Activated effector memory CD4-positive, alpha-beta T cell treated with Interleukin-2 at 50 U/mL for 16 hours (primary cell): ENCODE results near the gene MMEL1.

Experiments used
- DNase-seq: peaks from one replicate; pipeline ENCODE4 v3.0.0-alpha.2; 2020

The MMEL1 gene

GRCh38 chr1:2603521-2604155 is 29.2 kb downstream of the MMEL1 start:
- DNase-seq, result no peak

- no peak for DNase-seq
These were observed 29.8 kb downstream of the MMEL1 start for GRCh38 chr1:2602866-2603520.

DNA sequence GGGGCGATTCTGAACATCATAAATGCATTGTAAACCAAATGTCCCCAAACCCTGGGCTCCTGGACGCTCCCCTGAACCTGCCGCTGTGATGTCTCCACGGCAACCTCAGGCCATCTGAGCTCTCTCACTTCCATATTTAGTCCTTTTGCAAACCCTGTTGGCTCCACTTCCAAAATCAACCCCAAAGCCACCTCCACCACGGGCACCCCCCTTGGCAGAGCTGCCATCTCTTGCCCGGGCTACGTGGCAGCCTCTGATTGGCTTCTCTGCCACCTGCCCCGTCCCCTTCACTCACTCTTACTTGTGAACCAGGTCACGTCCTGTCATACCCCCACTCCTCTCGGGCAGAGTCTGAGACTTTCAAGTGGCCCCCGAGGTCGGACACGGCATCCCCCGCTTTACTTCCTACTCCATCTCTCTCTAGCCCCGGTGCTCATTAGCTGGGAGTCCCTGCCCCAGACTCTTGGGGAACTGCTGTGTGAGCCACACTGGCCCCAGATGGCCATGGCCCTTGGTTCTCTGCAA is 30.4 kb downstream of the MMEL1 start:
- DNase-seq, result no peak

DNA sequence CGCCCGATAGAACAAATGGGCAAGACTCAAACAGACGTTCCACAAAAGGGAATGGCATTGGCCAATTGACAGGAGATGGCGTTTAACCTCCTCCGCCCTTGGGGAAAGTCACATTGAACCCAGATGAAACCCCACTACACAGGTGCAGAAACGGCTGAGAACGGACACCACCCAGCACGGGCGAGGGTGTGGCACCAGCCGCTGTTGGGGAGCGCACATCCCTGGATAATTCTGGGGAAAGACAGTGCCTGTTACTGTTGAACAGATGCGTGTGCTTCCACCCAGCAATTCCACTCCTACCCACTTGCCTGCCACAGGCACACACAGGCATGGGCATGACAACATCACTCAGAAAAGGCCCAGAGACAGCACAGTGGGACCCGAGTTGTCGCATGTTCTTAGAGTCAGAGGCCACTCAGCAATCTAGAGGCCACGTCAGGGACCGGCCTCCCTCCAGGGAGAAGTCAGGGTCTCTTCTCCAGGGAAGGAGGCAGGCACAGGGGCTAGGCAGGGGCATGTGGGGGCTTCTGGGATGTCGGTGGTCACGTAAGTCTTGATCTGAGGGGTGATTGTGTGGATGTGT is 31.0 kb downstream of the MMEL1 start:
- no peak for DNase-seq

DNA sequence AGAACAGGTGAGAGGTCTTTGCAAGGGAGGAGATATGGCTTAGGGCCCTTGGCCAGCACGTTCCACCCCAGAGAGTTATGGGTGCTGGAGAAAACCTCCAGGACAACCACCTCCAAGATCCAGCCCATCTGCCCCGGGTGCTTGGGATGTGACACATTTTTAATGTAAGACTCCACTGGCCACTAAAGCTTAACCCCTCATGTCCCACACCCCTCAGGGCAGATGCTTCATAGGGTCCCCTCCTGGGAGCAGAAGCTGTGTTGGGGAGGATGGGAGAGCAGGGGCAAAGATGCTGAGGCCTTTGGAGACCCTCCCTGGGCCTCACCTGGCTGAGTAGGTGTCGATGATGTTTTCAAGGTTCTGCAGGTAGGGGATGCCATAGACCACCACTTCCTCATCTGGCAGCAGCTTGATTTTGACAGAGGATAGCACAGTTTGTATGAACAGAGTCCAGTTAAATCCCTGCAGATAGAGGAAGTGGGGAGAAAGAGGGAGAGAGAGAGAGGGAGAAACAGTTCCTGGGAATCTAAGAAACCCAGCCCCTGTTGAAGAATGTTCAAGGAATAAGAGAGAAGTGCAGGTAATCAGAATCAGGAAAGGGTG is 34.4 kb downstream of the MMEL1 start:
- DNase-seq, result no peak

GRCh38 chr1:2597441-2598328 is 35.1 kb downstream of the MMEL1 start:
- DNase-seq, result no peak

DNA sequence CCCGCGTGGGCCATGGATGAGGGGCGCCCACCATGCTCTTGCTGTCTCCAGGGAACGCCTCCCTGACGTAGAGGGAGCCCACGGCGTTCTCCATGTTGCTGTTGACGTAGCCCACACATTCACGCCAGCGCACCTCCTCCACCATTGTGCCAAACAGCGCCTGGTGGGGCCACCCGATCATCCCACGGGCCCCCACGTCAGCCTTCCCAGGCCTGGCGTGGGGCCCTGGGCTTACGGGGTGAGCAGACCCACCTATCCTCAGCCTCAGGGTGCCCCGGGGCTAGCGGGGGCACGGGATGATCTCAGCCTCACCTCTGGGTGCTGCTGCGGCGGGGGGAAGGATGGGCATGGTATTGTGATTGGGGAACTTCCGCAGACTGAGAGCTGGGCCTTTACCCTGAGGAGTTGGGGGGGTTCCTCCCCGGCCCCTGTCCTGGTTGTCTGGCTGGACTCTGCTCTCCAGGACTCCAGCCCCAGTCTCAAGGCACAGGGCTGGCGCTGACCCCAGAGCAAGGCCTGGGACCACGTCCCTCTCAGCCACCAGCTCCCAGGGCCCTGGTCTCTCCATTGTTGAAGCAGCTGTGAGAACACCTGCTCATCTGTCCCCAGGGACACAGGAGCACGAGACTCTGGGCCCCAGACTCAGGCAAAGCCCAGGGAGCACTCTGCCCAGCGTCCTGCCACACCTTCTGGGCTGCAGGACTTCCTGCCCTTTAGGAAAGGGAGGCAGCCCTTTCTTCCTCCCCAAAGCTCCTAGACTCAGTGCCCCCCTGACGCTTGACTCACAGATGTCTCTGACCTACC is 36.1 kb downstream of the MMEL1 start:
- no peak for DNase-seq

GRCh38 chr1:2595812-2596529 is 36.8 kb downstream of the MMEL1 start:
- DNase-seq, result no peak

DNA sequence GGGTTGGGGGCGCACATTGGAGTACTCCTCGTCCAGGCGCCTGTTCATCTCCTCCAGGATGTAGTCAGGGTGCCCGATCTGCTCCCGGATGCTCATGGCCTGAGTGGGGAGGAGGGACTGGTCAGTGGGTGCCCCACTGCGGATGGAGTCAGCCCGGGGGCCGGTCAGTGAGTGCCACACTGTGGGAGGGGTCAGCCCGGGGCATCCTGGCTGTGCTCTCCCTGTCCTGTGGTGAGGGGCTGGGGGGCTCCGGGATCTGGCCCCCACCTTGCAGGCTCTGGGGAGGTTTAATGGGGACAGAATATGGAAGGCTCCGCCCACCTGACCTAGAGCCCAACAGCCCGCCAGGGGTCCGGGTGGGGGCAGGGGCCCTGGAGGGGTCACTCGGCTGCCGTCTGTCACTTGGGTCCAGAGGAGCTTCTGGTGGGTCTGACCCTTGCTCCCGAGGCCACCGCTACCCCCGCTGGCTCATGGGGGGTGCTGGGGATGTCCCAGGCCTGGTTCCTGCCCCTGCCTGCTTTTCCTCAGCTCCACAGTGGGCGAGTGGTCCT is 37.5 kb downstream of the MMEL1 start:
- DNase-seq, result no peak

DNA sequence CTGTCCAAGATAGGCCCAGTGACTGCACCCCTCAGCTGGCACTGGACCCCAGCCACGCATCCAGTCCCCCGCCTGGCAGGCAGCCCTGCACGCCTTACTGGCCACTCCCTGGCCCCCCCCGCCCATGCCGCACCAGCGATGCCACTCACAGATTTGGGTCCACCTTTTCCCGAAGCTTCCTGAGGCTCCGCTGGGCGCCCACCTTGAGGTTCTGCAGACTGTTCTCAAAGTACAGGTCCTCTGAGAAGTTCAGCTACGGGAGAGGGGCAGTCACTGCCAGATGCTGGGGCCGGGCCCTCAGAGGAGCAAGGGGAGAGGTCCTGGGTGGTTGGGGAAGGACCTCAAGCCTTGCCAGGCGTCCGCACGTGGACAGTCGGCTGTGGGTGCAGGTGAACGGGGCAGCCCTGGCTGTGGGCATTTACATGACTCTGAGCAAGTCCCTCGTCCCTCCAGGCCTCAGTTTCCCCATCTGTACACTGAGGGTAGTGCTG is 38.1 kb downstream of the MMEL1 start:
- DNase-seq, result no peak

- DNase-seq, result no peak
These were observed 38.7 kb downstream of the MMEL1 start for GRCh38 chr1:2594001-2594640.

DNA sequence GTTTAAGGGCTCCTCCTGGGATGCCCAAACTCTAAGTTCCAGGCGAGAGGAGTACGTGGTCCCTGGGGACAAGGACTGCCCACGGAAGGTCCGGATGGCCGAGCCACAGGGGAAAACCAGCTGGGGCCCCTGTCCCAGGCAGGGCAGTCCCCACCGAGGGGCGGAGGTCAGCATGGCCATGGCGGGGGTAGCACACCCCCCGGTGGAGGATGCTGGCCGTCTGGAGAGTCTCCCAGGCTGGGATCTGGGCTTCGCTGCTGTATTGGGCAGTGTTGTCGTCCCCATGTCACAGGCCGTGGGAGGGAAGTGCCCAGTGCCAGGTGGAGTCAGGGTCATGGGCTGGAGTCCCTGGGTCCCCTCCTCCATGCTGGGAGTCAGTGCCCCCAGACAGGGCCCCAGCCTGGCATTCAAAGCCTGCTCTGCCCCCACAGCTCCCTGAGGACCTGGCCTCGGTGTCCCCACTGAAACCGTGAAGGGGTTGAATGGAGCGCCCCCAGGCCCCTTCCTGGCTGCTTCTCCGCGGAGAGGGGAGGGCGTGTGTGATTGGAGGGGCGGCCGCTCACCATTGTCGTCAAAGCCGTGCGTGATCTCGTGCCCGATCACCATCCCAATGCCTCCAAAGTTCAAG is 39.5 kb downstream of the MMEL1 start:
- DNase-seq, result no peak

DNA sequence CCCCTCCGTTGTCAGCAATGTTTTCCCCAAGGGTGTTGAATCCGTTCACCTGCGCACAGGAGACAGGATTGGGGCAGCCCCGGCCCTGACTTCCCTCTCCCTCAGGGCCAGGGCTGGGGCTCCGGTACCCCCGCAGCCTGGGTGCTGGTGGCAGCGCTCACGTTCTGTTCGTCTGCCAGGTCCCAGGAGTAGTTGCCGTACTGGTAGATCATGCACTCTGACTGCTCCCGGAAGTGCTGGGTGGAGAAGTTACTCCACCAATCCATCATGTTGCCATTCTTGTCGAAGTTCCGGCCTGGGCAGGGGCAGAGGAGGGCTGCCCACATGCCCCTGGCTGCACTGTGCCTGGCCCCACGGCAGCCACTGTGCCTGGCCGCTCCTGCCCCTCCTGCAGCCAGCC is 40.1 kb downstream of the MMEL1 start:
- no peak for DNase-seq

DNA sequence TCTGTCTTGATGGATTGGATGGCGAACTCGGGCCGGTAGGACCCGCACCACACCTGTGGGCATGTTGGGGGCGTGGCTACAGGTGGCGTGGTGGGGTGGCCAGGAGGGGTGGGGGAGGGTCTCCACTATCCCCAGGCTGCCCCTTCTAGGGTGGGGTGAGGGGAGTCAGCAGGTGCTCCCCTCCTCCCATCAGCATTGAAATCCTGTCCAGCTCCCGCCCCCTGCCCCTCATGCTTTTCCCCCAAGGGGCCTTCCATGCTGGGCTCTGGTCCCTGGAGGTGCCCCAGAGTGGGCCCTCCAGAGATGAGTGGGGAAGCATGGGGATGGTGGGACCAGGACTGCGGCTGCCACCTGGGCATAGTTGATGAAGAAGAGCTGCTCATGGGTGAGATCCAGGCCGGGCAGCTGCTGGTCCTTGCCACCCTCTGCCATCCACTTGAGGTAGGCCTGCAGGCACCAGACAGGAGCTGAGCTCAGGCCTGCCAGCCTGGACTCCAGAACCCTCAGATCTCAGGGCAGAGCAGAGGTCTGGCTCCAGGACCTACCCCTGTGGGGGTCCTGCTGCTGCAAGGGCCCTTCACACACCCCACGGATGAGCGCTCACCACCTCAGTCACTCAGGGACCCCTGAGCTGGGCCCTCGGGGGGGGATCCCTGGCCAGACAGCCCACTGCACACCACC is 41.1 kb downstream of the MMEL1 start:
- no peak for DNase-seq

- no peak for DNase-seq
These were observed 41.6 kb downstream of the MMEL1 start for GRCh38 chr1:2591233-2591580.

GRCh38 chr1:2590233-2591141 is 42.3 kb downstream of the MMEL1 start:
- no peak for DNase-seq

- no peak for DNase-seq
These were observed 43.2 kb downstream of the MMEL1 start for GRCh38 chr1:2589431-2590232.
